Endothelial cell of umbilical vein (primary cell): ENCODE measurements around the gene CSGALNACT2. TPM values are rescaled to one million over a fixed set of nuclear protein-coding genes. Genes with fewer than 3 reads are reported as not detected.

ENCODE experiments used
- BruUV-seq: library from RNA; stranded (reverse); fragments of 400-500 nt; replicated peaks from 2 replicates; lab custom pipeline; 2021; lab: Mats Ljungman, UMichigan
- CTCF ChIA-PET: fragments of 300-600, 350-600 bp; sonication (Branson Sonifier 250); formaldehyde crosslinking; loops from one replicate; lab custom pipeline; 2021; ENCODE audit warnings: antibody characterized with exemption, inconsistent platforms; lab: Charles Lee
- POLR2A ChIA-PET: fragments of 300-600, 350-600 bp; sonication (Branson Sonifier 250); formaldehyde crosslinking; loops from one replicate; lab custom pipeline; 2021; ENCODE audit warnings: antibody characterized with exemption, inconsistent platforms; lab: Charles Lee
- DNase-seq: peaks from one replicate; pipeline ENCODE4 v3.0.0-alpha.2; 2011; ENCODE audit warnings: low read depth, low spot score
- FAIRE-seq: peaks from 2 replicates; lab custom pipeline; 2011; peaks lifted over from hg19 to GRCh38; lab: Jason Lieb, UNC
- H2AFZ ChIP-seq: 2 replicates; pipeline ENCODE4 v1.6.0; 2012; ENCODE audit warnings: low read depth, low read length, control low read depth, inconsistent platforms
- H3K27ac ChIP-seq: 2 replicates; pipeline ENCODE4 v1.5.1; 2011; ENCODE audit warnings: low read depth, mild to moderate bottlenecking, control low read depth, low read length, moderate library complexity; ENCODE audit not compliant: insufficient read depth
- H3K27me3 ChIP-seq, 2 experiments: 2 replicates each; pipeline versions ENCODE4 v1.6.0 to v1.6.1; 2011; ENCODE audit warnings: low read length in 2 of 2, mixed read lengths in 1 of 2; ENCODE audit not compliant: control insufficient read depth in 2 of 2, insufficient read depth in 2 of 2
- H3K36me3 ChIP-seq, 2 experiments: 2 replicates in 1 of 2; 3 replicates in 1 of 2; pipeline ENCODE4 v1.5.1; 2011; ENCODE audit warnings: low read length in 2 of 2, mild to moderate bottlenecking in 1 of 2, moderate library complexity in 1 of 2; ENCODE audit not compliant: control insufficient read depth in 2 of 2, insufficient read depth in 2 of 2; ENCODE audit errors: extremely low read depth in 1 of 2
- H3K4me1 ChIP-seq: 3 replicates; pipeline ENCODE4 v1.5.1; 2011; ENCODE audit warnings: mild to moderate bottlenecking, low read length; ENCODE audit not compliant: control insufficient read depth, insufficient read depth; ENCODE audit errors: extremely low read depth
- H3K4me2 ChIP-seq: 2 replicates; pipeline ENCODE4 v1.6.1; 2011; ENCODE audit warnings: low read length, control low read depth, mixed read lengths; ENCODE audit not compliant: insufficient read depth
- H3K4me3 ChIP-seq, 3 experiments: fragments of 200-600 bp in 1 of 3; sonication (generic), shearing (Covaris generic) in 1 of 3; replicated peaks in 1 of 3; 2 replicates each; pipeline ENCODE4 v1.5.1; 2011 to 2016; ENCODE audit warnings: control low read depth in 3 of 3, low read length in 3 of 3, mild to moderate bottlenecking in 2 of 3, inconsistent platforms in 1 of 3, low read depth in 1 of 3, moderate library complexity in 1 of 3; ENCODE audit not compliant: insufficient read depth in 1 of 3
- H3K79me2 ChIP-seq: 2 replicates; pipeline ENCODE4 v1.6.0; 2012; ENCODE audit warnings: low read length, inconsistent platforms; ENCODE audit not compliant: control insufficient read depth, insufficient read depth
- H3K9ac ChIP-seq: replicated peaks from 2 replicates; pipeline ENCODE3; 2011; ENCODE audit warnings: low read length, control low read depth; ENCODE audit not compliant: insufficient read depth; ENCODE audit errors: extremely low read depth
- H3K9me1 ChIP-seq: replicated peaks from 3 replicates; pipeline ENCODE4 v1.6.0; 2011; ENCODE audit warnings: mild to moderate bottlenecking, low read length; ENCODE audit not compliant: control insufficient read depth, insufficient read depth; ENCODE audit errors: extremely low read depth
- H3K9me3 ChIP-seq: replicated peaks from 2 replicates; pipeline ENCODE4 v1.5.1; 2012; ENCODE audit warnings: low read length, inconsistent platforms; ENCODE audit not compliant: control insufficient read depth, insufficient read depth
- H4K20me1 ChIP-seq: replicated peaks from 2 replicates; pipeline ENCODE3; 2011; ENCODE audit warnings: mild to moderate bottlenecking, low read length; ENCODE audit not compliant: control insufficient read depth, insufficient read depth; ENCODE audit errors: extremely low read depth
- EZH2 ChIP-seq: IDR thresholded peaks from 2 replicates; pipeline ENCODE4 v1.6.1; 2012; ENCODE audit warnings: borderline replicate concordance, low read depth, mild to moderate bottlenecking, moderate library complexity, low read length, inconsistent platforms; ENCODE audit not compliant: severe bottlenecking
- FOS ChIP-seq: IDR thresholded peaks from 2 replicates; pipeline ENCODE4 v1.6.1; 2011; ENCODE audit warnings: mild to moderate bottlenecking, low read length, moderate library complexity, borderline replicate concordance; ENCODE audit not compliant: insufficient read depth
- GATA2 ChIP-seq: IDR thresholded peaks from 2 replicates; pipeline ENCODE4 v1.7.0; 2011; ENCODE audit warnings: low read depth, mild to moderate bottlenecking, moderate library complexity, mixed read lengths, low read length; ENCODE audit not compliant: insufficient read length, insufficient read depth
- JUN ChIP-seq: IDR thresholded peaks from 2 replicates; pipeline ENCODE4 v1.6.1; 2011; ENCODE audit warnings: borderline replicate concordance, low read depth; ENCODE audit not compliant: insufficient read length, insufficient read depth
- MYC ChIP-seq: IDR thresholded peaks from one replicate; pipeline ENCODE4 v1.6.1; 2011; ENCODE audit warnings: mild to moderate bottlenecking, low read depth, low read length
- POLR2A ChIP-seq: IDR thresholded peaks from 2 replicates; pipeline ENCODE4 v1.6.1; 2012; ENCODE audit warnings: low read depth, mild to moderate bottlenecking, control low read depth, low read length
- POLR2AphosphoS5 ChIP-seq: IDR thresholded peaks from 2 replicates; pipeline ENCODE4 v1.6.1; 2012; ENCODE audit warnings: low read depth, mild to moderate bottlenecking, control low read depth, low read length, moderate library complexity; ENCODE audit not compliant: insufficient read depth
- dilution Hi-C: fragments of 300-500 bp; cut with MboI; formaldehyde crosslinking; loops from one replicate; pipeline ENCODE4 v1.15.0; 2019; ENCODE audit warnings: low sequenced_read_pairs; ENCODE audit not compliant: extremely low pct_ligation_motif_present
- intact Hi-C: fragments of 100-400 bp; cut with micrococcal nuclease; formaldehyde crosslinking; loops from one replicate; pipeline ENCODE4 v1.10.0; 2022
- polyA plus RNA-seq, 4 experiments: library from polyadenylated mRNA; depleted of rRNA in 3 of 4; stranded (reverse) in 3 of 4; unstranded in 1 of 4; fragments of >200 nt; gene quantifications; 2 replicates each; pipeline versions ENCODE4 v1.2.1 to v1.2.3, GENCODE V29; 2011 to 2012; ENCODE audit warnings: missing spikeins in 1 of 4
- total RNA-seq: library from RNA; stranded (reverse); gene quantifications from 2 replicates; pipeline ENCODE4 v1.2.3, GENCODE V29; 2021
- TF ChIP-seq, protein P1 (sequence below): IDR thresholded peaks from 2 replicates; pipeline ENCODE4 v1.6.1; 2011; ENCODE audit not compliant: insufficient read depth, insufficient read length
- TF ChIP-seq, protein P2 (sequence below), 2 donors: IDR thresholded peaks; 1 replicate in 1 of 2; 2 replicates in 1 of 2; pipeline ENCODE4 v1.5.1; 2011; ENCODE audit warnings: low read length in 2 of 2, mild to moderate bottlenecking in 2 of 2, moderate library complexity in 2 of 2, control low read depth in 1 of 2, inconsistent platforms in 1 of 2, low read depth in 1 of 2; ENCODE audit not compliant: insufficient read depth in 1 of 2; ENCODE audit errors: extremely low read depth in 1 of 2

Gene CSGALNACT2
- total and polyA plus RNA-seq, 2 donors (not counting 3 experiments of a cell fraction or from before 2014, with no cell fraction given): 9.7 to 17.7 TPM

DNA sequence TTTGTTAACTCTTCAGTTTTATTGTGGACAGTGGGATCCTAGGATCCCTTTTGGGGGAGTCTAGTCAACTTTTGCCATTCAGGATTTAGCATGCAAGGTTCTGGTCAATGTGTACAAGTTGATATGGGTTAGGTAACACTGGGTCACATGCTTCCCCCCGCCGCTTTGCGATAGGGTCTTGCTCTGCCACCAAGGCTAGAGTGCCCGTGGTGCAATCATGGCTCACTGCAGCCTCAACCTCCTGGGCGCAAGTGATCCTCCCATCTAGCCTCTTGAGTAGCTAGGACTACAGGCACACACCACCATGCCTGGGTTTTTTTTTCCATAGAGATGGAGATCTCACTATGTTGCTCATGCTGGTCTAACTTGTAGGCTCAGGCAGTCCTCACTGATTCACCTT, 3.2 kb upstream of the CSGALNACT2 start:
- H3K27me3 ChIP-seq: peaks cover 6 to 16% of the 10 kb centered on the region in 2 experiments
- ChIA-PET CTCF (no interaction called here), POLR2A (no interaction called here)
- DNase-seq (no peak), FAIRE-seq (no peak)
- no peaks in the 10 kb centered on the region for H4K20me1 ChIP-seq
- dilution Hi-C loops (no loop called here), intact Hi-C loops (loop anchor here (5.0 kb wide), 1 partner anchor 272 kb away; the partner anchor contains the start of gene HNRNPF)
- no peak overlapping the region for H3K4me2 ChIP-seq
- no peak overlapping the region for H3K4me3 ChIP-seq
- peaks cover 13% of the 10 kb centered on the region for H3K4me1 ChIP-seq
- no peak overlapping the region for H3K27ac ChIP-seq
- H3K9me3 ChIP-seq: no peaks in the 10 kb centered on the region
- H3K9me1 ChIP-seq: no peaks in the 10 kb centered on the region
- no peaks in the 10 kb centered on the region for H3K36me3 ChIP-seq
- no peak overlapping the region for H3K9ac ChIP-seq
- H3K79me2 ChIP-seq: peaks cover 16% of the 10 kb centered on the region
- TF ChIP-seq POLR2A (no peak), POLR2AphosphoS5 (no peak), JUN (no peak), FOS (no peak), EZH2 (no peak), GATA2 (no peak), MYC (no peak)
- TF ChIP-seq, protein P1, sequence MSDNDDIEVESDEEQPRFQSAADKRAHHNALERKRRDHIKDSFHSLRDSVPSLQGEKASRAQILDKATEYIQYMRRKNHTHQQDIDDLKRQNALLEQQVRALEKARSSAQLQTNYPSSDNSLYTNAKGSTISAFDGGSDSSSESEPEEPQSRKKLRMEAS: no peak
- H2AFZ ChIP-seq: no peak overlapping the region
- BruUV-seq: no TSS peak

GRCh38 chr10:43135656-43136055, 2.6 kb upstream of the CSGALNACT2 start:
- Histone ChIP-seq H4K20me1 (no peaks in the 10 kb centered on the region), H3K4me3 (no peak overlapping the region), H3K27me3 (peaks cover 6 to 13% of the 10 kb centered on the region in 2 experiments), H3K9me1 (no peaks in the 10 kb centered on the region), H3K9me3 (no peaks in the 10 kb centered on the region), H2AFZ (no peak overlapping the region), H3K79me2 (peaks cover 18% of the 10 kb centered on the region), H3K27ac (no peak overlapping the region), H3K9ac (no peak overlapping the region), H3K36me3 (no peaks in the 10 kb centered on the region), H3K4me1 (peaks cover 18% of the 10 kb centered on the region), H3K4me2 (no peak overlapping the region)
- dilution Hi-C loops (no loop called here), intact Hi-C loops (loop anchor here (5.0 kb wide), 1 partner anchor 272 kb away; the partner anchor contains the start of gene HNRNPF)
- BruUV-seq: no TSS peak
- DNase-seq: no peak
- CTCF ChIA-PET: no interaction called here
- TF ChIP-seq, protein P1: no peak
- TF ChIP-seq EZH2 (no peak), JUN (no peak), GATA2 (no peak), MYC (no peak), POLR2AphosphoS5 (no peak), POLR2A (no peak), FOS (no peak)
- TF ChIP-seq, protein P2, sequence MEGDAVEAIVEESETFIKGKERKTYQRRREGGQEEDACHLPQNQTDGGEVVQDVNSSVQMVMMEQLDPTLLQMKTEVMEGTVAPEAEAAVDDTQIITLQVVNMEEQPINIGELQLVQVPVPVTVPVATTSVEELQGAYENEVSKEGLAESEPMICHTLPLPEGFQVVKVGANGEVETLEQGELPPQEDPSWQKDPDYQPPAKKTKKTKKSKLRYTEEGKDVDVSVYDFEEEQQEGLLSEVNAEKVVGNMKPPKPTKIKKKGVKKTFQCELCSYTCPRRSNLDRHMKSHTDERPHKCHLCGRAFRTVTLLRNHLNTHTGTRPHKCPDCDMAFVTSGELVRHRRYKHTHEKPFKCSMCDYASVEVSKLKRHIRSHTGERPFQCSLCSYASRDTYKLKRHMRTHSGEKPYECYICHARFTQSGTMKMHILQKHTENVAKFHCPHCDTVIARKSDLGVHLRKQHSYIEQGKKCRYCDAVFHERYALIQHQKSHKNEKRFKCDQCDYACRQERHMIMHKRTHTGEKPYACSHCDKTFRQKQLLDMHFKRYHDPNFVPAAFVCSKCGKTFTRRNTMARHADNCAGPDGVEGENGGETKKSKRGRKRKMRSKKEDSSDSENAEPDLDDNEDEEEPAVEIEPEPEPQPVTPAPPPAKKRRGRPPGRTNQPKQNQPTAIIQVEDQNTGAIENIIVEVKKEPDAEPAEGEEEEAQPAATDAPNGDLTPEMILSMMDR (IDR thresholded peaks at IDR 0.05; ENCODE audit: extremely low read depth in 1 of 2, insufficient read depth in 1 of 2, low read depth in 1 of 2, low read length in 2 of 2): no peak
- POLR2A ChIA-PET: no interaction called here
- no peak for FAIRE-seq
